ENCODE results near the gene PSMB10. TPM values are rescaled to one million over a fixed set of nuclear protein-coding genes. Genes with fewer than 3 reads are reported as not detected.
"Not testable (repeated sequence)": the region's sequence is repeated elsewhere in the genome, so short reads cannot be mapped to it uniquely, and the experiment has no call there.

PSMB10 gene
- total RNA-seq, 2 experiments from 2014 or later = 185 to 193 TPM

GRCh38 chr16:67917140-67917851 is 19.4 kb downstream of the PSMB10 start:
- H3K36me3 Mint-ChIP-seq = no peaks in the 10 kb centered on the region
- intact Hi-C loops (cut with micrococcal nuclease) = no loop called here
- no peaks in the 10 kb centered on the region for H3K9me3 Mint-ChIP-seq
- peak overlapping the region; percentile 77 for H3K27ac Mint-ChIP-seq
- CTCF ChIA-PET = interaction anchor here (0.7 to 6.0 kb wide), 4 partner anchors 11 to 101 kb away, joined by 3 to 41 read pairs (median 15); partner anchors contain the start of gene NRN1L
- no peak for DNase-seq
- POLR2A ChIA-PET = no interaction called here
- H3K4me1 Mint-ChIP-seq (ENCODE audit: low read depth) = peaks cover 29% of the 10 kb centered on the region
- H3K27me3 Mint-ChIP-seq = no peaks in the 10 kb centered on the region
- H3K4me3 Mint-ChIP-seq = no peak overlapping the region

- ChIA-PET POLR2A (interaction anchor here (0.6 kb wide), 1 partner anchor 32 kb away, joined by 5 read pairs; the partner anchor contains the start of gene NRN1L), CTCF (interaction anchor here (1.5 to 1.7 kb wide), 2 partner anchors 12 to 32 kb away, joined by 5 read pairs; partner anchors contain the start of gene NRN1L)
- no peak for DNase-seq
- Mint-ChIP-seq H3K27me3 (no peaks in the 10 kb centered on the region), H3K4me1 (ENCODE audit: low read depth) (peaks cover 22% of the 10 kb centered on the region), H3K9me3 (no peaks in the 10 kb centered on the region), H3K27ac (no peak overlapping the region), H3K4me3 (no peak overlapping the region), H3K36me3 (peaks cover 1% of the 10 kb centered on the region)
- intact Hi-C loops (cut with micrococcal nuclease) = no loop called here
Measured at GRCh38 chr16:67915831-67916723, 20.6 kb downstream of the PSMB10 start.

- H3K27me3 Mint-ChIP-seq, DNase-seq: not testable (repeated sequence)
- POLR2A ChIA-PET = interaction anchor here (0.6 kb wide), 2 partner anchors 31 to 171 kb away, joined by 5 read pairs; partner anchors contain the start of gene NRN1L
Measured at GRCh38 chr16:67915496-67915769, 21.2 kb downstream of the PSMB10 start.

GRCh38 chr16:67914758-67915495 is 21.7 kb downstream of the PSMB10 start:
- Mint-ChIP-seq H3K4me3 (no peak overlapping the region), H3K36me3 (peaks cover 5% of the 10 kb centered on the region), H3K27me3 (no peaks in the 10 kb centered on the region), H3K4me1 (ENCODE audit: low read depth) (peaks cover 28% of the 10 kb centered on the region), H3K27ac (no peak overlapping the region), H3K9me3 (no peaks in the 10 kb centered on the region)
- no peak for DNase-seq
- CTCF ChIA-PET = interaction anchor here (1.5 to 1.7 kb wide), 2 partner anchors 13 to 31 kb away, joined by 5 read pairs; partner anchors contain the start of gene NRN1L
- intact Hi-C loops (cut with micrococcal nuclease) = no loop called here
- POLR2A ChIA-PET = interaction anchor here (0.6 to 0.7 kb wide), 3 partner anchors 31 to 171 kb away, joined by 3 to 5 read pairs (median 5); partner anchors contain the start of gene NRN1L

More at GRCh38 chr16:67915496-67915769, 21.2 kb downstream of the PSMB10 start:
- H3K4me3 Mint-ChIP-seq; H3K27ac Mint-ChIP-seq; H3K9me3 Mint-ChIP-seq; intact Hi-C loops (cut with micrococcal nuclease); H3K36me3 Mint-ChIP-seq: not testable (repeated sequence)
- CTCF ChIA-PET = interaction anchor here (1.5 to 1.7 kb wide), 2 partner anchors 13 to 31 kb away, joined by 5 read pairs; partner anchors contain the start of gene NRN1L
- H3K4me1 Mint-ChIP-seq (ENCODE audit: low read depth) = peaks cover 23% of the 10 kb centered on the region

GRCh38 chr16:67910158-67910557 is 26.5 kb downstream of the PSMB10 start:
- Mint-ChIP-seq H3K9me3 (no peaks in the 10 kb centered on the region), H3K36me3 (peaks cover 5% of the 10 kb centered on the region), H3K4me3 (no peak overlapping the region), H3K27ac (no peak overlapping the region), H3K27me3 (no peaks in the 10 kb centered on the region), H3K4me1 (ENCODE audit: low read depth) (peaks cover 10% of the 10 kb centered on the region)
- ChIA-PET CTCF (interaction anchor here (0.6 to 2.2 kb wide), 2 partner anchors 74 to 94 kb away, joined by 4 read pairs; no protein-coding TSS in a partner anchor), POLR2A (no interaction called here)
- peak; percentile 68 for DNase-seq
- intact Hi-C loops (cut with micrococcal nuclease) = no loop called here

- ChIA-PET CTCF (no interaction called here), POLR2A (no interaction called here)
- peaks cover 10% of the 10 kb centered on the region for H3K4me1 Mint-ChIP-seq (ENCODE audit: low read depth)
- no peak for DNase-seq
- H3K9me3 Mint-ChIP-seq = no peaks in the 10 kb centered on the region
- no peak overlapping the region for H3K4me3 Mint-ChIP-seq
- no peaks in the 10 kb centered on the region for H3K27me3 Mint-ChIP-seq
- intact Hi-C loops (cut with micrococcal nuclease) = no loop called here
- H3K36me3 Mint-ChIP-seq = peaks cover 5% of the 10 kb centered on the region
- H3K27ac Mint-ChIP-seq = no peak overlapping the region
Measured at GRCh38 chr16:67909056-67909742, 27.5 kb downstream of the PSMB10 start.

- Mint-ChIP-seq H3K36me3 (peaks cover 5% of the 10 kb centered on the region), H3K4me3 (no peak overlapping the region), H3K27me3 (no peaks in the 10 kb centered on the region), H3K4me1 (ENCODE audit: low read depth) (peaks cover 10% of the 10 kb centered on the region), H3K27ac (peak overlapping the region; percentile 49), H3K9me3 (no peaks in the 10 kb centered on the region)
- intact Hi-C loops (cut with micrococcal nuclease) = no loop called here
- DNase-seq = no peak
- CTCF ChIA-PET = interaction anchor here (1.2 to 1.8 kb wide), 2 partner anchors 22 to 24 kb away, joined by 3 to 6 read pairs; no protein-coding TSS in a partner anchor
- POLR2A ChIA-PET = no interaction called here
Measured at GRCh38 chr16:67907397-67908180, 29.1 kb downstream of the PSMB10 start.

- H3K27ac Mint-ChIP-seq = no peak overlapping the region
- no peak for DNase-seq
- H3K4me1 Mint-ChIP-seq (ENCODE audit: low read depth) = no peaks in the 10 kb centered on the region
- ChIA-PET POLR2A (interaction anchor here (0.6 kb wide), 1 partner anchor 11 kb away, joined by 4 read pairs; no protein-coding TSS in a partner anchor), CTCF (no interaction called here)
- H3K9me3 Mint-ChIP-seq = no peaks in the 10 kb centered on the region
- no peaks in the 10 kb centered on the region for H3K36me3 Mint-ChIP-seq
- H3K4me3 Mint-ChIP-seq = no peak overlapping the region
- intact Hi-C loops (cut with micrococcal nuclease) = no loop called here
- H3K27me3 Mint-ChIP-seq = no peaks in the 10 kb centered on the region
Measured at GRCh38 chr16:67902831-67903230, 33.8 kb downstream of the PSMB10 start.

GRCh38 chr16:67901734-67902133 is 34.9 kb downstream of the PSMB10 start:
- intact Hi-C loops (cut with micrococcal nuclease) = no loop called here
- no peak for DNase-seq
- no peaks in the 10 kb centered on the region for H3K36me3 Mint-ChIP-seq
- H3K27me3 Mint-ChIP-seq = no peaks in the 10 kb centered on the region
- no peaks in the 10 kb centered on the region for H3K9me3 Mint-ChIP-seq
- POLR2A ChIA-PET = interaction anchor here (0.6 kb wide), 1 partner anchor 34 kb away, joined by 5 read pairs; no protein-coding TSS in a partner anchor
- no peak overlapping the region for H3K4me3 Mint-ChIP-seq
- no peak overlapping the region for H3K27ac Mint-ChIP-seq
- CTCF ChIA-PET = no interaction called here
- peaks cover 4% of the 10 kb centered on the region for H3K4me1 Mint-ChIP-seq (ENCODE audit: low read depth)

GRCh38 chr16:67897231-67897630 is 39.4 kb downstream of the PSMB10 start:
- no peaks in the 10 kb centered on the region for H3K27me3 Mint-ChIP-seq
- H3K9me3 Mint-ChIP-seq = no peaks in the 10 kb centered on the region
- H3K4me1 Mint-ChIP-seq (ENCODE audit: low read depth) = peaks cover 29% of the 10 kb centered on the region
- no peak overlapping the region for H3K27ac Mint-ChIP-seq
- DNase-seq = no peak
- intact Hi-C loops (cut with micrococcal nuclease) = no loop called here
- ChIA-PET CTCF (interaction anchor here (2.3 kb wide), 1 partner anchor 14 kb away, joined by 17 read pairs; the partner anchor contains the start of gene NRN1L), POLR2A (interaction anchor here (0.5 to 0.7 kb wide), 2 partner anchors 38 to 109 kb away, joined by 3 read pairs; no protein-coding TSS in a partner anchor)
- H3K4me3 Mint-ChIP-seq = no peak overlapping the region
- no peaks in the 10 kb centered on the region for H3K36me3 Mint-ChIP-seq
